ENCODE measurements around the gene FBXL17.

GRCh38 chr5:108420158-108420557 is 38.3 kb upstream of the FBXL17 start:
- no peak for TF ChIP-seq THAP7 (CRISPR knock-in tag; IDR thresholded peaks at IDR 0.05)
- no peak for TF ChIP-seq CTCF (IDR thresholded peaks at IDR 0.05 in 2 of 3, conservative IDR thresholded peaks at IDR 0.05 in 1 of 3; ENCODE audit: insufficient read depth in 2 of 3, low read depth in 1 of 3, low read length in 3 of 3)
- TF ChIP-seq CHD2 (IDR thresholded peaks at IDR 0.05; ENCODE audit: low read depth, low read length), result no peak
- TF ChIP-seq ESRRA (IDR thresholded peaks at IDR 0.05; ENCODE audit: borderline replicate concordance, low read depth), result no peak
- no peak for TF ChIP-seq ZNF274 (IDR thresholded peaks at IDR 0.05; ENCODE audit: borderline replicate concordance, low read depth, low read length)
- TF ChIP-seq SMARCC2 (IDR thresholded peaks at IDR 0.05; ENCODE audit: low read depth), result no peak

All from K562 (cell line).